ENCODE data around the gene BRD9.

The BRD9 gene

GRCh38 chr5:910769-911160, 18.2 kb upstream of the BRD9 start (continued):
- TF ChIP-seq ATF2 (tag by site-specific recombination; IDR thresholded peaks at IDR 0.05; ENCODE audit: low read depth) (no peak), INSM2 (tag by site-specific recombination; IDR thresholded peaks at IDR 0.05) (no peak), BCL6B (tag by site-specific recombination; IDR thresholded peaks at IDR 0.05) (no peak), YY2 (tag by site-specific recombination; IDR thresholded peaks at IDR 0.05) (no peak), SP2 (tag by site-specific recombination; IDR thresholded peaks at IDR 0.05) (no peak), ZNF221 (tag by site-specific recombination; IDR thresholded peaks at IDR 0.05; ENCODE audit: borderline replicate concordance) (no peak), ZNF23 (tag by site-specific recombination; IDR thresholded peaks at IDR 0.05; ENCODE audit: borderline replicate concordance) (no peak)

- CTCF ChIA-PET, result interaction anchor here (0.6 kb wide), 1 partner anchor 869 kb away, joined by 3 read pairs; no protein-coding TSS in a partner anchor
- POLR2A ChIA-PET, result interaction anchor here (1.0 kb wide), 1 partner anchor 18 kb away, joined by 4 read pairs; the partner anchor contains the start of genes BRD9 and TRIP13
- H3K27ac ChIP-seq (ENCODE audit: extremely low read depth, low read depth, low read length), result no peak overlapping the region
Observed at GRCh38 chr5:909994-910768, 17.6 kb upstream of the BRD9 start.

GRCh38 chr5:909086-909485, 16.5 kb upstream of the BRD9 start:
- no peak for TF ChIP-seq RBAK (tag by site-specific recombination; IDR thresholded peaks at IDR 0.05)
- no peak for TF ChIP-seq EGR2 (tag by site-specific recombination; IDR thresholded peaks at IDR 0.05; ENCODE audit: low read depth)
- TF ChIP-seq YY2 (tag by site-specific recombination; IDR thresholded peaks at IDR 0.05), result no peak
- no peak for TF ChIP-seq ZNF76 (tag by site-specific recombination; IDR thresholded peaks at IDR 0.05; ENCODE audit: borderline replicate concordance, low read depth)
- no peak for TF ChIP-seq ZNF513 (tag by site-specific recombination; IDR thresholded peaks at IDR 0.05)
- no peak for TF ChIP-seq ZEB2 (tag by site-specific recombination; IDR thresholded peaks at IDR 0.05)
- TF ChIP-seq ZFP41 (tag by site-specific recombination; IDR thresholded peaks at IDR 0.05; ENCODE audit: borderline replicate concordance), result no peak
- TF ChIP-seq HOXD13 (CRISPR knock-in tag; IDR thresholded peaks at IDR 0.05; ENCODE audit: borderline replicate concordance), result no peak
- no peak for TF ChIP-seq TCF7L2 (IDR thresholded peaks at IDR 0.05; ENCODE audit: borderline replicate concordance, low read depth, low read length)
- Histone ChIP-seq H3K36me3 (ENCODE audit: control insufficient read depth in 2 of 2, insufficient read depth in 1 of 2, low read length in 2 of 2) (peaks cover 62 to 96% of the 10 kb centered on the region in 2 experiments), H3K27ac (ENCODE audit: extremely low read depth, low read depth, low read length) (no peak overlapping the region), H3K4me3 (ENCODE audit: low read depth, low read length) (no peak overlapping the region), H3K9me3 (ENCODE audit: control insufficient read depth, insufficient read depth, low read depth, low read length) (no peaks in the 10 kb centered on the region), H3K4me1 (ENCODE audit: control insufficient read depth, insufficient read depth, low read length) (no peaks in the 10 kb centered on the region)
- ChIA-PET CTCF (interaction anchor here (1.0 kb wide), 1 partner anchor 258 kb away, joined by 5 read pairs; no protein-coding TSS in a partner anchor), POLR2A (no interaction called here)

More at GRCh38 chr5:909994-910768, 17.6 kb upstream of the BRD9 start:
- Histone ChIP-seq H3K4me1 (ENCODE audit: control insufficient read depth, insufficient read depth, low read length) (no peaks in the 10 kb centered on the region), H3K9me3 (ENCODE audit: control insufficient read depth, insufficient read depth, low read depth, low read length) (no peaks in the 10 kb centered on the region), H3K36me3 (ENCODE audit: control insufficient read depth in 2 of 2, insufficient read depth in 1 of 2, low read length in 2 of 2) (peaks cover 62 to 96% of the 10 kb centered on the region in 2 experiments), H3K4me3 (ENCODE audit: low read depth, low read length) (no peak overlapping the region)
- TF ChIP-seq ZNF214 (tag by site-specific recombination; IDR thresholded peaks at IDR 0.05; ENCODE audit: borderline replicate concordance) (no peak), ZNF24 (tag by site-specific recombination; IDR thresholded peaks at IDR 0.05) (no peak)
